ENCODE measurements around the gene PRKN. TPM values are rescaled to one million over a fixed set of nuclear protein-coding genes. Genes with fewer than 3 reads are reported as not detected.

PRKN gene
- polyA plus RNA-seq, 1 donor from 2014 or later = 1.2 TPM

- TF ChIP-seq REST (IDR thresholded peaks at IDR 0.05; ENCODE audit: borderline replicate concordance) = no peak
- TF ChIP-seq EZH2 (IDR thresholded peaks at IDR 0.05; ENCODE audit: borderline replicate concordance, insufficient read depth, low read length, poor library complexity, severe bottlenecking) = no peak
- no peak for TF ChIP-seq TAF1 (IDR thresholded peaks at IDR 0.05; ENCODE audit: low read depth)
- no peak for TF ChIP-seq RAD21 (conservative IDR thresholded peaks at IDR 0.05)
- no peak for TF ChIP-seq EP300 (conservative IDR thresholded peaks at IDR 0.05; ENCODE audit: poor library complexity, severe bottlenecking)
- TF ChIP-seq CTCF (IDR thresholded peaks at IDR 0.05; ENCODE audit: poor library complexity, severe bottlenecking) = no peak
- TF ChIP-seq POLR2AphosphoS5 (IDR thresholded peaks at IDR 0.05) = no peak
- TF ChIP-seq MXI1 (conservative IDR thresholded peaks at IDR 0.05; ENCODE audit: poor library complexity, severe bottlenecking) = no peak
- no peak for TF ChIP-seq SMC3 (conservative IDR thresholded peaks at IDR 0.05; ENCODE audit: poor library complexity)
- Histone ChIP-seq H3K4me3 (ENCODE audit: low read length) (no peak overlapping the region), H3K27ac (ENCODE audit: low read length) (no peak overlapping the region), H3K4me2 (ENCODE audit: low read length) (no peak overlapping the region), H3K27me3 (ENCODE audit: insufficient read depth, low read depth, low read length) (no peaks in the 10 kb centered on the region), H3F3A (ENCODE audit: insufficient read depth, low read length, poor library complexity, severe bottlenecking) (no peaks in the 10 kb centered on the region), H2AFZ (ENCODE audit: low read depth, low read length) (no peak overlapping the region), H3K9ac (ENCODE audit: low read length) (no peak overlapping the region), H3K36me3 (ENCODE audit: insufficient read depth, low read length) (no peaks in the 10 kb centered on the region), H3K9me2 (ENCODE audit: insufficient read depth, low read length) (no peaks in the 10 kb centered on the region), H3K9me3 (ENCODE audit: low read length) (no peaks in the 10 kb centered on the region), H4K20me1 (ENCODE audit: insufficient read depth) (no peaks in the 10 kb centered on the region), H3K79me2 (replicated peaks; ENCODE audit: insufficient read depth, low read length) (no peaks in the 10 kb centered on the region)
Observed at GRCh38 chr6:161494566-161494965, 1233.0 kb downstream of the PRKN start.

GRCh38 chr6:161493576-161494118 is 1233.9 kb downstream of the PRKN start:
- H3K36me3 ChIP-seq (ENCODE audit: insufficient read depth, low read length) = no peaks in the 10 kb centered on the region
- no peak overlapping the region for H2AFZ ChIP-seq (ENCODE audit: low read depth, low read length)
- H3K27me3 ChIP-seq (ENCODE audit: insufficient read depth, low read depth, low read length) = no peaks in the 10 kb centered on the region
- H3K9ac ChIP-seq (ENCODE audit: low read length) = no peak overlapping the region
- H3K79me2 ChIP-seq (replicated peaks; ENCODE audit: insufficient read depth, low read length) = no peaks in the 10 kb centered on the region
- no peaks in the 10 kb centered on the region for H3F3A ChIP-seq (ENCODE audit: insufficient read depth, low read length, poor library complexity, severe bottlenecking)
- H3K4me3 ChIP-seq (ENCODE audit: low read length) = no peak overlapping the region
- H3K9me3 ChIP-seq (ENCODE audit: low read length) = no peaks in the 10 kb centered on the region
- H4K20me1 ChIP-seq (ENCODE audit: insufficient read depth) = no peaks in the 10 kb centered on the region
- H3K4me2 ChIP-seq (ENCODE audit: low read length) = no peak overlapping the region
- TF ChIP-seq EZH2 (IDR thresholded peaks at IDR 0.05; ENCODE audit: borderline replicate concordance, insufficient read depth, low read length, poor library complexity, severe bottlenecking) (no peak), REST (IDR thresholded peaks at IDR 0.05; ENCODE audit: borderline replicate concordance) (no peak), EP300 (conservative IDR thresholded peaks at IDR 0.05; ENCODE audit: poor library complexity, severe bottlenecking) (peak; percentile 72)
- H3K9me2 ChIP-seq (ENCODE audit: insufficient read depth, low read length) = no peaks in the 10 kb centered on the region
- no peak overlapping the region for H3K27ac ChIP-seq (ENCODE audit: low read length)

All from neural cell (in vitro differentiated cells).